ENCODE measurements around the gene PRIM1.

PRIM1 gene

GRCh38 chr12:56722832-56723231 lies 29.3 kb downstream of the PRIM1 start:
- no peak for TF ChIP-seq CTCF (IDR thresholded peaks at IDR 0.05; ENCODE audit: low read depth, low read length)
- H3K4me3 ChIP-seq (replicated peaks in 1 of 2; ENCODE audit: low read depth in 2 of 2, low read length in 2 of 2): peak overlapping the region in 1 of 2 donors; percentile 99
- DNase-seq (ENCODE audit: low read depth in 2 of 2): no peak

- DNase-seq (ENCODE audit: low read depth in 2 of 2): peak in 1 of 2 donors; percentile 16
- peak overlapping the region in 1 of 2 donors; percentile 7 for H3K4me3 ChIP-seq (replicated peaks in 1 of 2; ENCODE audit: low read depth in 2 of 2, low read length in 2 of 2)
- no peak for TF ChIP-seq CTCF (IDR thresholded peaks at IDR 0.05; ENCODE audit: low read depth, low read length)
Observed at GRCh38 chr12:56721721-56722120, 30.4 kb downstream of the PRIM1 start.

GRCh38 chr12:56721216-56721615 lies 30.9 kb downstream of the PRIM1 start:
- no peak for DNase-seq (ENCODE audit: low read depth in 2 of 2)
- H3K4me3 ChIP-seq (replicated peaks in 1 of 2; ENCODE audit: low read depth in 2 of 2, low read length in 2 of 2): no peak overlapping the region
- no peak for TF ChIP-seq CTCF (IDR thresholded peaks at IDR 0.05; ENCODE audit: low read depth, low read length)

- no peak overlapping the region for H3K4me3 ChIP-seq (replicated peaks in 1 of 2; ENCODE audit: low read depth in 2 of 2, low read length in 2 of 2)
- TF ChIP-seq CTCF (IDR thresholded peaks at IDR 0.05; ENCODE audit: low read depth, low read length): no peak
- no peak for DNase-seq (ENCODE audit: low read depth in 2 of 2)
Observed at GRCh38 chr12:56720731-56721151, 31.4 kb downstream of the PRIM1 start.

GRCh38 chr12:56719056-56719455 lies 33.1 kb downstream of the PRIM1 start:
- DNase-seq (ENCODE audit: low read depth in 2 of 2): no peak
- TF ChIP-seq CTCF (IDR thresholded peaks at IDR 0.05; ENCODE audit: low read depth, low read length): no peak
- no peak overlapping the region for H3K4me3 ChIP-seq (replicated peaks in 1 of 2; ENCODE audit: low read depth in 2 of 2, low read length in 2 of 2)

- TF ChIP-seq CTCF (IDR thresholded peaks at IDR 0.05; ENCODE audit: low read depth, low read length): no peak
- no peak overlapping the region for H3K4me3 ChIP-seq (replicated peaks in 1 of 2; ENCODE audit: low read depth in 2 of 2, low read length in 2 of 2)
- DNase-seq (ENCODE audit: low read depth in 2 of 2): no peak
Observed at GRCh38 chr12:56718636-56719035, 33.5 kb downstream of the PRIM1 start.

DNA sequence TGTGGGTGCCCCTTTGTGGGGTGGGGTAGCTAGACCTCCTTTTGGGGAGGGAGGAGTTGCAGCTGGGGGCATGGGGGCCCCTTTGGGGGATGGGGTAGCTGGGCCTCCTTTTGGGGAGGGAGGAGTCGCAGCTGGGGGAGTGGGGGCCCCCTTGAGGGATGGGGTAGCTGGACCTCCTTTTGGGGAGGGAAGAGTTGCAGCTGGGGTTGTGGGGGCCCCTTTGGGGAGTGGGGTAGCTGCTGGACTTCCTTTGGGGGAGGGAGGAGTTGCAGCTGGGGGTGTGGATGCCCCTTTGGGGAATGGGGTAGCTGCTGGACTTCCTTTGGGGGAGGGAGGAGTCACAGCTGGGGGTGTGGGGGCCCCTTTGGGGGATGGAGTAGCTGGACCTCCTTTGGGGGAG lies 34.0 kb downstream of the PRIM1 start:
- DNase-seq (ENCODE audit: low read depth in 2 of 2): no peak
- TF ChIP-seq CTCF (IDR thresholded peaks at IDR 0.05; ENCODE audit: low read depth, low read length): no peak
- no peak overlapping the region for H3K4me3 ChIP-seq (replicated peaks in 1 of 2; ENCODE audit: low read depth in 2 of 2, low read length in 2 of 2)
